GM15510 (cell line): Measurements from ENCODE around the gene MTO1.

Source experiments
- POLR2A ChIP-seq: IDR thresholded peaks from 3 replicates; pipeline ENCODE4 v1.6.1; 2011; ENCODE audit warnings: borderline replicate concordance; ENCODE audit not compliant: insufficient read length; ENCODE audit errors: extremely low read depth

The MTO1 gene

DNA sequence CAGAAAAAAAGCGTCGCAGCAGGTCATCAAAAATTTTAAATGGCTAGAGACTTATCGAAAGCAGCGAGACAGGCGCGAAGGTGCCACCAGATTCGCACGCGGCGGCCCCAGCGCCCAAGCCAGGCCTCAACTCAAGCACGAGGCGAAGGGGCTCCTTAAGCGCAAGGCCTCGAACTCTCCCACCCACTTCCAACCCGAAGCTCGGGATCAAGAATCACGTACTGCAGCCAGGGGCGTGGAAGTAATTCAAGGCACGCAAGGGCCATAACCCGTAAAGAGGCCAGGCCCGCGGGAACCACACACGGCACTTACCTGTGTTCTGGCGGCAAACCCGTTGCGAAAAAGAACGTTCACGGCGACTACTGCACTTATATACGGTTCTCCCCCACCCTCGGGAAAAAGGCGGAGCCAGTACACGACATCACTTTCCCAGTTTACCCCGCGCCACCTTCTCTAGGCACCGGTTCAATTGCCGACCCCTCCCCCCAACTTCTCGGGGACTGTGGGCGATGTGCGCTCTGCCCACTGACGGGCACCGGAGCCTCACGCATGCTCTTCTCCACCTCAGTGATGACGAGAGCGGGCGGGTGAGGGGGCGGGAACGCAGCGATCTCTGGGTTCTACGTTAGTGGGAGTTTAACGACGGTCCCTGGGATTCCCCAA lies 59.3 kb downstream of the MTO1 start, which contains the start of gene EEF1A1:
Gene EEF1A1 (minus strand): TSS at position 345 of the 663 bp plus-strand sequence. CDS start 1,006 bp downstream, outside the sequence.
- TF ChIP-seq POLR2A, result peak; percentile 100

DNA sequence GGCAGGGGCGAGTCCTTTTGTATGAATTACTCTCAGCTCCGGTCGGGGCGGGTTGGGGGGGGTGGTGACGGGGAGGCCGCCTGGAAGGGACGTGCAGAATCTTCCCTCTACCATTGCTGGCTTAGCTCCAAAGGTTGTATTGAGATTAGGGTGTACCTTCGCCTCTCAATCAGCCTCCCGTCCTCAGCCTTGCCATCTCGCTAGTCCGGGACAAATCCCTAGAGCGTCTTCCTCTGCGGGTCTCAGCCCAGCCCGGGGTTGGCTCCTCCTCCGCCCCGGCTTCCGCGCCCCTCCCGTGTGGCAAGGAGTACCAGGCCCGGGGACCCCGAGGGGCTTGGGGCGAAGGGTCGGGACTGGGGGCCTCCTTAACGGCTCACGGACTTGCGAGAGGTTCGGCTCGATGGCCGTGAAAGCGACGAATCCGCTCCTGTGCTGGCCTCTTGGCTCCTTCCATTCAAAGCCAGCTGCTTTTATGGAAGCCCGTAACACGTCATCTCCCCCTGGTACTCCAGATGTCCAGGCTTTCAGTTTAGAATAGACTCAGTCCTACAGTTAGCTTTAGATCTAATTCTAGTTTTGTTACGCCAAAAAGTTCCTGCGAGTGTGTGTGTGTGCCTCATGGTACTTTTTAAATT lies 59.9 kb downstream of the MTO1 start:
- TF ChIP-seq POLR2A, result peak; percentile 41

DNA sequence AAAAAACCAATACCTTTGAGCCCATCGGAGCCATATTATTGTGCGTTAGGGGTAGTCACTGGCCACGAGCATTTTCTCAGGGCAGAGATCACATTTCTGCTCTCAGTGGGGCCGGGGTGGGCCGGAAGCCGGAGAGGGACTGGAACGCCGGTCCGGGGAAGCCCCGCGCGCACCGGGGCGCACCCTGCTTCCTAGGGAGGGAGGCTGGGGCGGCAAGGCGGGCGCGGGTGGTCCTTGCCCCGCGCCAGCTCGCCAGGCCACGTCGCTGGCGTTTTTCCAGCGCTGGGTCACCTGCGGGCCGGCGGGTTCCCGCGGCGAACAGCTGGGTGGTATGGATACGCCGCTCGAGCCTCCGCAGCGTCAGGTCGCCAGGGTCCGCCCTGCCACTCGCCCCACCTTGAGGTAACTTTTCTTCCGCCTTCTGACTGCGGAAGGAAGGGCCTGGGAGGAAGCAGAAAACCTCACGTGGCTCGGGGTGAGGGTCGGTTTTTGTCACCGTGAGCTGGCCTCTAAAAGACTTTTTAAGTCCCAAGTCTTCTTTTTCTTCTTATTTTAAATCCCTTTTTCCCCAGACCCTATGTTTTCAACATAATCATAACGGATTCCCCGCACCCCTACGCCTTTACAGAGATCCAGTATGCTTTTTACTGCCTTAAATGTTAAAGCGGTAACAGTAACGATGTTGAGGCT lies 62.0 kb downstream of the MTO1 start:
- peak; percentile 86 for TF ChIP-seq POLR2A

DNA sequence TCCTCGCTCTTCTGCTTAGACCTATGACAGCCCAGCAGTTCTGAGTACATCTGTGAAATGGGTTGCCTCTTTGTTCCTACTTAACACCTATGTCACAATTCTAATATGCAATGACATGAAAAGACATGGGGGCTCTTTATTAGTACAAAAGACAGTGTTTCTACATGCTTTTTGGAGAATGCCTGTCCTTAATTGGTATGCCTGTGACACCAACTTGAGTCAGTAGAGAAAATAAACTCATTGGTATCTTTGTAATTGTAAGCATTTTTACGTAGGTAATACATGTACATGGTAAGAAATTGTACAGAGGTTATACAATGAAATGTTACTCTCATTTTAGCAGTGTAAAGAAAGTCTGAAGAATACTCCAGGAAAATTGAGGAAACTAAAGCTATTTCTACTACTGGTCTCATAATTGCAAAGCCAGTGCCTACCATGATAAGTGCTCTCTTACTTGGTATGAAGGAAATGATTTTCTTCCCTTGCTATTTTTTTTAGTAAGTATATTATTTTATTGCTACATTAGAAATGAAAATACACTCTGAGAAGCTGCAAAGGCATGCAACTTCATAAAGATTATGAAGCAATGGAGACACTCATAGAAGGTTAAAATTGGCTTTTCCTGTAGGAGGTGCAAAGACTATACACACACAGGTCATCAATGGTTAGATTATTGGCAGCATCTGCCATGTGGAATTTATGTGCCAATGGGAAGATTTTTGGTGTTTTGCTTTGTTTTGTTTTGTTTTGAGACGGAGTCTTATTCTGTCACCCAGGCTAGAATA lies 64.2 kb downstream of the MTO1 start:
- TF ChIP-seq POLR2A, result no peak

DNA sequence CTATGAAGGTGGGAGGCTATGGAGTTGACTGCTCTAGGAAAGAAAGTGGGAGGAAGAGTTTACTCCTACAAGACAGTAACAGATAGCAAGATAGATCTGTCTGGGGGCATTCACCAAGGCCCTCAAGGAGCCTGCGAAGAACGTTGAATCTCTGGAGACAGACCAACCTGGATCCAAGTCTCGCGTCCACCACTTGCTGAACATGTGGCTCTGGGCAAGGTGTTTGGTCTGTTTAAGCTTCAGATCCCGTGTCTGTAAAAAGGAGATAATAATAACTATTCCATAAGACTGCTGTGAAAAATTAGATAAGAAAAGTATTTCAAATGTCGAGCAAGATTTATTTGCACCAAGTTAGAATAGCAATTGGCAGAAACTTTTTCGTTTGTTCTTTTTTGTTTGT lies 67.4 kb downstream of the MTO1 start:
- TF ChIP-seq POLR2A, result no peak

DNA sequence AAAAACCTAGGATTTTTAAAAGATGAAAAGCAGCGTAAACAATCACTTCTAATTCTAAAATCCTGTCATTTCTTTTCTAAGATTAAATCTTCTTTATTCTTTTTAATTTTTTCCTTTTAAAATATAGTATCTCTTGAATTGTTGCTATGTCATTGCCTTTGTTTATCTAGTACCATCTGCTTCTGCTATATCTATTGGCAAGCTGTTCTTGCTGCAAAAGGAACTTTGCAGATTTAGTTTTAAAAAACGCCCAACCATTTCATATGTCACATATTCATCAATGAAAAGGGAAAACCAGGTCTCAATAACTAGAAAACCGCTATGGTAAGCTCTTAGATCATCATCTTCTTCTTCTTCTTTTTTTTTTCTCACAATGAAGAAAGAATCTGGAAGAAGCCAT lies 70.8 kb downstream of the MTO1 start:
- no peak for TF ChIP-seq POLR2A

DNA sequence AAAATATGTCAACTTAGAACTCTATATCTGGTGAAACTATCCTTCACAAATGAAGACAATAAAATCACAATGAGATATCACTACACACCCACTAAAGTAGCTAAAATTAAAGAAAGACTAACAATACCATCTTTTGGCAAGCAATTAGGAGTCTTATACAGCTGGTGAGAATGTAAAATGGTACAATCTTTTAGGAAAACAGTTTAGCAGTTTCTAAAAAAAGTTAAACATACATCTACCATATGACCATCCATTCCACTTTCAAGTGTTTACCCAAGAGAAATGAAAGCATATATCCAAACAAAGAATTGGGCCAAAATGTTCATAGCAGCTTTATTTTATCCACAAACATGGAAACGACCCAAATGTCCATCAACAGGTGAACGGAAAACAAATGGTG lies 73.1 kb downstream of the MTO1 start:
- TF ChIP-seq POLR2A, result no peak

DNA sequence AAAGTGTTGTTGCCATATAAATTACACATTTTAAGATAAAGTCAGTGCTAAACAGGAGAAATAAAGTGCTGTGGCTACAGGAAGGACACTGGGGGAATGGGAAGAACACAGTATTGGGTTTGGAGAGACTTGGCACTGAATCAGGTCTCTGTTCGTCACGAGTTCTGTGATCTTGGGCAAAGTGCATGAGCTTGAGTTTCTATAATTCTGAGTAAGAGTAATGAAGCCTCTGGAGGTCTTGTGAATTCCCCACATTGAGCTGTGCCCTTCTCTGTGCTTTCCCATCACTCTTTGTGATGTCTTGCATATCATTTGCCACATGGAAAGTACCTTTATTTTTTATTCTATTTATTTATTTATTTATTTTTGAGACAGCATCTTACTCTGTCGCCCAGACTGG lies 76.1 kb downstream of the MTO1 start:
- TF ChIP-seq POLR2A, result no peak

DNA sequence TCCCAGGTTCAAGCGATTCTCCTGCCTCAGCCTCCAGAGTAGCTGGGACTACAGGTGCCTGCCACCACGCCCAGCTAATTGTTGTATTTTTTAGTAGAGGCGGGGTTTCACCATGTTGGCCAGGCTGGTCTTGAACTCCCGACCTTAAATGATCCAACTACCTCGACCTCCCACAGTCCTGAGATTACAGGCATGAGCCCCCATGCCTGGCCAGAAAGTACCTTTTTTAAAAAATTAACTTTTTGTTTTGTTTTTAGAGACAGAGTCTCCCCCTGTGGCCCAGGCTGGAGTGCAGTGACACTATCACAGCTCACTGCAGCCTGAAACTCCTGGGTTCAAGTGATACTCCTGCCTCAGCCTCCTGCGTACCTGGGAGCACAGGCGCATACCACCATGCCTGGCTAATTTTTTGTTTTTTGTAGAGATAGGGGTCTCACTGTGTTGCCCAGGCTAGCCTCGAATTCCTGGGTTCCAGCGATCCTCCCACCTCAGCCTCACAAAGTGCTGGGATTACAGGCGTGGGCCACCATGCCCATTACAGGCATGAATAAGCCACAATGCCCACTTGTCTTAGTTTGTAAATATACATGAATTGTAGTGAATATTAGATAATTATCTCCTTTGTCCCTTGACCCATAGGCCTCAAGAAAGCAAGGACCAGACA lies 76.7 kb downstream of the MTO1 start:
- no peak for TF ChIP-seq POLR2A

DNA sequence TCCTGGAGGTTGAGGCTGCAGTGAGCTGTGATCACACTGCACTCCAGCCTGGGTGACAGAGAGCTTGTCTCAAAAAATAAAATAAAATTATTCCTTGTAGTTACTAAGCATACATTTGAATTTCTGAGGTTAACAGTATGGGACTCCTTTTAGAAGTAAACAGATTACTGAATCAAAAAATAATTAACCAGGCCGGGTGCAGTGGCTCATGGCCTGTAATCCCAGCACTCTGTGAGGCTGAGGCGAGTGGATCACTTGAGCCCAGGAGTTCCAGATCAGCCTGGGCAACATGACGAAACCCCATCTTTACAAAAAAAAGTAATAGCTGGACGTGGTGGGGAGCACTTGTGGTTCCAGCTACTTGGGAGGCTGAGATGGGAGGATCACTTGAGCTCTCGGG lies 81.4 kb downstream of the MTO1 start:
- no peak for TF ChIP-seq POLR2A

DNA sequence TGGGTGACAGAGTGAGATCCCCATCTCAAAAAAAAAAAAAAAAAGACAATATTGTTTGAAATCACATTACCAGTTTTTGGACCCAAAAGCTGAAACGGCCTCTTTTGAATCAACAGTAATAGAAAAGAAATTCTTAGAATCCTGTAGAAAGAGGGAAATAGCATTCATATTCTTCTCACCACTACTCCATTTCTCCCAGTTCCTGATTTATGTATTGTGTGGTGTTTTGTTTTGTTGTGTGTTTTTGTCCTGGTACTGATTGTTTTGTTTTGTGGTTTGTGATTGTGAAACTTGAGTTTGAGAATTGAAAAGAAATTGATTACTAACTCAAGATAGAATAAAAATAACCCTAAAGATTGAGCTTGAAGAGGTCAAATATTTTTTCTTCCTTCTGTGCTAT lies 85.5 kb downstream of the MTO1 start:
- no peak for TF ChIP-seq POLR2A

DNA sequence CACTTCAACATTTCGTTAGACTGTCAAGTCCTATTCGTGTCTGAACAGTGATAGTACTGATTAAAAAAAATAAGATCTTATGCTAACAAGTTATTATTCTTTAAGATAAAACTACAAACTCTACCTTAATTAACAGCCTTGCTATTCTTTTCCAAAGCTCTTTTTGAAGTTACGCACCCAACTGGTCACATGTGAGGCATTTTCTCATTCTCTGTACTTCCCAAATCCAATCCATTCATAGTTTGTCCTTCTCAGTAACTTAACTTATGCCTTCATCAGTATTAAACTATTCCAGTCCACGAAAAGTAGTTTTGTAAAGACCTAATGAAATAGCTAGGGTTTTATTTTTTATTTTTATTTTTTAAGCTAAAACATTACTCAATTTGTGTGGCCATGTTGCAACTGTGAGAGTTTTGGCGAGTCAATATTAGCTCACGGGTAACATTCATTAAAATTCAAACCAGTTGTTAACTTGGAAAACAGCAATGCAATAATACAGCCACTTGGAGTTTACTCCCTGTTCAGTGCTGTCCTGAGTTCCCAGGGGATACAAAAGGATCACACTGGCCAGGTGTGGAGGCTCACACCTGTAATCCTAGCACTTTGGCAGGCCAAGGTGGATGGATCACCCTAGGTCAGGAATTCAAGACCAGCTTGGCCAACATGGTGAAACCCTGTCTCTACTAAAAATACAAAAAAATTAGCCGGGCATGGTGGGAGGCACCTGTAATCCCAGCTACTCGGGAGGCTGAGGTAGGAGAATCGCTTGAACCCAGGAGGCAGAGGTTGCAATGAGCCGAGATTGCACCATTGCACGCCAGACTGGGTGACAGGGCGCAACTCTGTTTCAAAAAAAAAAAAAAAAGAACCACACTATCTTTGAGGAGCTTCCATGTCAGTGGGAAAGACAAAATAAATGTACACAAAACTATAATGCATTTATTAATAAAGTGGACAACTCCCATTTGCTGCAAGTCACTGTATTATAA lies 87.2 kb downstream of the MTO1 start:
- TF ChIP-seq POLR2A, result no peak

DNA sequence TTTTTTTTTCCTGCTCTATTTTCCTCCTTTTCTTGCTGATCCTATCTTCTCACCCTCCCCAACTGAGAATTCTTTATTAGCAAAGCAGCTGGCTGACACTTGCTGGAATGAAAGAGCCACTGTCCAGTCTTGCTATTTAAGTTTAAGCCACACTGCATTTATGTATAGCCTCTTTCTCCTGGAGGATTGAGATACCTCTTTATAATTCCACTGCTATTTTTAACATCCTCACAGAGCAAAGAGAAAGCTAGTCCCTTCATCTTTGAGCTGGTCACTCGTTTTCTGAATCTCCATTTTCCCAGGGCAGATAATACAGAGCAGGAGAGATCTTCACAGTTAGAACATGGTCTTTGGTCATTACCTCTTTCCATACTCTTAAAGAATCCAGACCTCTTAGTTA lies 95.3 kb downstream of the MTO1 start:
- TF ChIP-seq POLR2A, result no peak
